Medulla oblongata (tissue), 1 donor: Measurements from ENCODE around the gene RBM38.

Experiments
- DNase-seq: peaks from one replicate; pipeline ENCODE4 v3.0.0-alpha.2; 2015; ENCODE audit errors: extremely low spot score

RBM38 gene

DNA sequence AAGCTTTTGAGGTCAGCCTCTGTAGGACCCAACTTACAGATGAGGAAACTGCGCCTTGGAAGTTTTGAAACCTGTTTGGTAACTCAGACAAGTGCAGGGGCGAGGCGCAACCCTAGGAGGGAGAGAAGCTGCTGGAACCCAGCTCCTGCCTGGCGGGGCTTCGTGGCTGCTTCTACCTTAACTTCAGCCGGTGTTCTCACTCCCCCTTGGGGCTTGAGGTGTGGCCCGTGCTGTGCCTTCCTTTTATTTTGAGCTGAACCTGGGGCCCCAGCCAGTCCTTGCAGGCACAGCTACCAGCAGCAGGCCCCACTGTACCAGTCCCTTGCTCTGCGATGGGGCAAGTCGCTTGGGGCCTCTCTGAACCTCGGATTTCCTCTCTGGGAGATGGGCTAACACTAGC lies 12.0 kb downstream of the RBM38 start:
- DNase-seq = no peak

GRCh38 chr20:57404006-57404405 lies 12.8 kb downstream of the RBM38 start:
- DNase-seq = no peak

GRCh38 chr20:57404419-57405072 lies 13.3 kb downstream of the RBM38 start:
- no peak for DNase-seq

- DNase-seq = no peak
Measured at GRCh38 chr20:57405236-57406016, 14.2 kb downstream of the RBM38 start.

- no peak for DNase-seq
Measured at GRCh38 chr20:57407541-57407956, 16.4 kb downstream of the RBM38 start.

DNA sequence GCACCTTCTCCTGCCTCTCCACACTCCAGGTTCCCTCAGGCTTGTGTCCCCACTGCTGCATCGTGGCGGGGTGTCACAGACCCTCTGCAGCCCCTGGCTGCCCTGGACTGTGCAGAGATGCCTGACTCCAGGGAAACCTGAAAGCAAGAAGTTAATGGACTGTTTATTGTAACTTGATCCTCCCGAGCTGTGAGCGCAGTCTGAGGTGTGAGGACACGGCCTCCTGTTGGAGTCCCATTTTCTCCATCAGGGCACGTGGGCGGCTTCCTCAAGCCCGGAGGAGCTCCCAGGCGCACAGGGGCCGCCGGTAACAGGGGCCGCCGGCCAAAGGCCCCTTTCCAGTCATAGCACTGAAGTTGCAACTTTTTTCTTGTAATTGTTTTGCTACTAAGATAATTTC lies 16.9 kb downstream of the RBM38 start:
- no peak for DNase-seq

- no peak for DNase-seq
Measured at GRCh38 chr20:57408536-57409233, 17.5 kb downstream of the RBM38 start.

- DNase-seq = peak; percentile 26
Measured at GRCh38 chr20:57409316-57409671, 18.1 kb downstream of the RBM38 start.

- no peak for DNase-seq
Measured at GRCh38 chr20:57409672-57410397, 18.6 kb downstream of the RBM38 start.

DNA sequence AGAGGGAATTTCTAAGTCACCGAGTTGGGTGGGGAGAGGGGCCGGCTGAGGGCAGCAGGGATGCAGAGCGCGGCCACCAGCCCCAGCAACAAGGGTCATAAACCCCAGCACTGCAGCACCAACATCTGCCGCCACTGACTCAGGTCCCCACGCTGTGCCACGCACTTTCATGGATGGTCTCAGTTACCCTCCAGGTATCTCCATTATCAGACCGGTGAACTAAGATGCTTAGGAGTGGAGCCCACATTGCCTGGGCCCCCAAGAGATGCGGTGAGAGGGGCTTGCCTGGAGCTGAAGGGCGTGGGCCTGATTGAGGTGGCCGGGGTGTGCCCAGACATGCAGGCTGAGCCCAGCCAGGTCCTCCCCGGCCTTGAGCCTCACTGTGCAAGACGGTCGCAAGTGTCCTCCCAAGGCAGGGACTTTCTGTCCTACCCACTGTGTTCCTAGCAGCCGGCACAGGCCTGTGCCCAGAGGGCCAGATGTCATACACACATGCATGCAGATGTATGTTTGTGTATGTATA lies 19.3 kb downstream of the RBM38 start:
- no peak for DNase-seq

DNA sequence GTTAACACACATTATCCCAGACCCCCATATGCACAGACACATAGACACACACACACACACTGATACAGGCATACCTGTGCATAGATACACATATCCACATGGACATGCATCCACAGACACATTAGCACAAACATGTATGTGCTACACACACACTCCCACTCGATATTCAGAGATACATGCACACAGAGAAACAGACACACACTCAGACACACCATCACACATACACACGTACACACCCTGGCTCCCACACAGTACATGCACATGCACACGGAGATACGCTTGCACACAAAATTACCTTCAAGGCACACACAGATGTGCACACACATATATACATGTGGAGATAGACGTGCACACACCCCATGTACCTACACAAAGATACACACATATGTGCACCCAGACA lies 19.7 kb downstream of the RBM38 start:
- DNase-seq = no peak

GRCh38 chr20:57411406-57412283 lies 20.4 kb downstream of the RBM38 start:
- DNase-seq = no peak

GRCh38 chr20:57412347-57413029 lies 21.3 kb downstream of the RBM38 start:
- DNase-seq = no peak

- no peak for DNase-seq
Measured at GRCh38 chr20:57413986-57414385, 22.8 kb downstream of the RBM38 start.

GRCh38 chr20:57414867-57415592 lies 23.8 kb downstream of the RBM38 start:
- no peak for DNase-seq

DNA sequence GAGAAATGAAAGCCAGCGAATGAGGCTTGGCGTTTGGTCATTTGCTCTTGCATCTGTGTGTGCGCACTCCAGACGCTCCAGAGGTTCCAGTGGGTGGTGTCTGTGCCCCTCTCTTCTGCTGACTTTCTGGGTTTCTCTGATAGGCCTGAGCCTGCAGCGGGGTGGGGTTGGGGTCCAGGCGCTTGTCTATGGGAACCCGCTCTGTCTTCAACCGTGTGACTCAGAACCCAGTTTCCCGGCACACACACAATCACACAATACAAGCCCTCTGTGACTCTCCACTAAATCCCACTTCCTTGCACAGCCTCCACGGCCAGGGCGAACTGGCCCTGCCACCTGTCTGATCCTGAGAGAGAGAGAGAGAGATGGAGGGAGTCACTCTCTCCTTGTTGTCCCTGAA lies 24.6 kb downstream of the RBM38 start:
- no peak for DNase-seq

GRCh38 chr20:57416296-57417022 lies 25.3 kb downstream of the RBM38 start:
- DNase-seq = no peak

- DNase-seq = no peak
Measured at GRCh38 chr20:57417051-57417689, 26.0 kb downstream of the RBM38 start.
